PFSK-1 (cell line): Measurements from ENCODE around the gene RAB44.

Experiments used
- FOXP2 ChIP-seq: optimal IDR thresholded peaks from 2 replicates; pipeline ENCODE3; 2011; ENCODE audit warnings: borderline replicate concordance, control low read depth, inconsistent platforms; ENCODE audit not compliant: insufficient read depth; ENCODE audit errors: extremely low read length, extremely low read depth
- POLR2AphosphoS5 ChIP-seq: IDR thresholded peaks from 2 replicates; pipeline ENCODE4 v1.6.1; 2012; ENCODE audit warnings: low read depth, mild to moderate bottlenecking, control low read depth, low read length, moderate library complexity
- REST ChIP-seq, 2 experiments: IDR thresholded peaks; 2 replicates each; pipeline versions ENCODE4 v1.6.1 to v1.8.0; 2011 to 2012; ENCODE audit warnings: low read depth in 2 of 2, low read length in 2 of 2, control low read depth in 1 of 2, inconsistent platforms in 1 of 2, mild to moderate bottlenecking in 1 of 2, moderate library complexity in 1 of 2; ENCODE audit not compliant: insufficient read depth in 1 of 2
- SIN3A ChIP-seq: IDR thresholded peaks from 2 replicates; pipeline ENCODE4 v1.6.1; 2012; ENCODE audit warnings: mild to moderate bottlenecking, low read length, moderate library complexity, borderline replicate concordance; ENCODE audit not compliant: insufficient read depth
- TAF1 ChIP-seq: IDR thresholded peaks from 2 replicates; pipeline ENCODE4 v1.6.1; 2012; ENCODE audit warnings: low read length, control low read depth, borderline replicate concordance; ENCODE audit not compliant: insufficient read depth

Gene RAB44

GRCh38 chr6:36677059-36677749 is 20.4 kb upstream of the RAB44 start:
- TF ChIP-seq REST (IDR thresholded peaks at IDR 0.05; ENCODE audit: insufficient read depth in 1 of 2, low read depth in 2 of 2, low read length in 2 of 2): no peak
- TF ChIP-seq POLR2AphosphoS5: no peak
- TF ChIP-seq FOXP2: no peak
- no peak for TF ChIP-seq SIN3A
- no peak for TF ChIP-seq TAF1

- TF ChIP-seq FOXP2 (no peak), POLR2AphosphoS5 (no peak), SIN3A (no peak), REST (IDR thresholded peaks at IDR 0.05; ENCODE audit: insufficient read depth in 1 of 2, low read depth in 2 of 2, low read length in 2 of 2) (no peak), TAF1 (no peak)
These were observed 19.7 kb upstream of the RAB44 start for GRCh38 chr6:36677753-36678487.

- no peak for TF ChIP-seq FOXP2
- no peak for TF ChIP-seq REST (IDR thresholded peaks at IDR 0.05; ENCODE audit: insufficient read depth in 1 of 2, low read depth in 2 of 2, low read length in 2 of 2)
- no peak for TF ChIP-seq TAF1
- TF ChIP-seq POLR2AphosphoS5: peak; percentile 61; the same call in 1 of the 2 replicates
- no peak for TF ChIP-seq SIN3A
These were observed 19.1 kb upstream of the RAB44 start, which contains the start of gene CDKN1A for GRCh38 chr6:36678488-36679042. Gene CDKN1A, plus strand, starts transcription at chr6:36678714. Its CDS starts 5,388 bp downstream, at chr6:36684102.

GRCh38 chr6:36679043-36679833 is 18.4 kb upstream of the RAB44 start:
- 0 out of 2 replicates have a peak, but pooled peaks have one; percentile 18 for TF ChIP-seq SIN3A
- TF ChIP-seq FOXP2: no peak
- no peak for TF ChIP-seq TAF1
